GM19438 (cell line): ENCODE results near the gene NTNG1.

ENCODE experiments used
- ATAC-seq: cut with Tn5 transposase; IDR thresholded peaks from one replicate; pipeline ENCODE4 v1.9.1; 2021; ENCODE audit warnings: low read depth; ENCODE audit not compliant: unreplicated experiment

NTNG1 gene

GRCh38 chr1:107530543-107530942 is 389.7 kb downstream of the NTNG1 start:
- no peak for ATAC-seq

DNA sequence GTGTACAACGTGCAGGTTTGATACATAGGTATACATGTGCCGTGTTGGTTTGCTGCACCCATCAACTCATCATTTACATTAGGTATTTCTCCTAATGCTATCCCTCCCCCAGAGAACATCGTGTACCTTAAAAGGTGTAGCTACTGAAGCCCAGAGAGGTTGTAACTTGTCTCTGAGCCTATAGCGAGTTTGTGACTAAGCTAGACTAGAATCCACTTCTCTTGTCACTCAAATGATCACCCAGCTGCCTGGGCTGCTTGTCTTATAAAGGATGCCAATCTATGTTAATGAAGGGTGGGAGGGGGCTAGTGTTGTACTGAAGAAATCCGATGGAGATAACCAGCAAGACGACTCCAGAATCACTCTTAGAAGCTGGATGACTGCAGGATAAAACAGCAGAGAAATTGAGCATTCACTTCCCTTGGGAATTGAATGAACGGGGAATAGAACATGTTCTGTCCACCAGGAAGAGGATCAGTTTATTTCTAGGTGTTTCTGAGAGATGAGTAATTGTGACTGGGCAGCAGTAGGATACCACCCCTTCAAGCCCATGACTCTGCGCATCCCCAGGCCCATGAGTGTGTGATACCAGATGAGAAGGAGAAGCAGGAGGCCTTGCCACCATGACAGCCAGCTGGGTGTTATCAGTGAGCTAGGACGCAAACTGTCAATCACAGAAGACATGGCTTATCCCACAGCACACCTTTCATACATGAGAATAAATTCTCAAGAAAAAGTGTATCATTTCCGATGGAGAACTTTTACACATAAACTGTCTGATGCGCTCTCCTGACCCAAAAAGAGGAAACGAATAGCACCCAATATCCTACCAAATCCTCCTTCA is 390.4 kb downstream of the NTNG1 start:
- no peak for ATAC-seq

DNA sequence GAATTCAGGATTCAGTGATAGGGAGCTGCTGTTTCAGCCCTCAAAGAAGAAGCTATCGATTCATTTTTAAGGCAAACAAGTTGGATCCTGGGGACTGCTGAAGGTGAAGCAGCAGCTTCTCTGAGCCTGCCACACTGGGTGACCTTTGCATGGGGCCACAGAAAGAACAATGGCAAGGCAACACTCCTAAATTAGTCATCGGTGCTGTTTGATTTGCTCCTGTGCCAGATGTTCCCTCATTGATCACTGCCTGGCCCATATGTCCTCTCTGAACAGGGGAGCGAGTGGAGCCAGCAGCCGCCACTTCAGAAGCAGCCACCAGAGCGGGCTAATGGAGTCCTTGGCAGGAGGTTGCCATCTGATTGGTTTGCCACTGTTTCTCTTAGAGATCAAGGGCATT is 391.5 kb downstream of the NTNG1 start:
- ATAC-seq, result no peak
